Ascending aorta (tissue), 2 donors: ENCODE results near the gene ALOX15B. TPM values are rescaled to one million over a fixed set of nuclear protein-coding genes. Genes with fewer than 3 reads are reported as not detected.
A peak's percentile ranks its signal among the peaks of the same experiment; 100 is the strongest.

Experiments
- DNase-seq, 2 donors: peaks; one replicate each; pipeline ENCODE4 v3.0.0-alpha.2; 2019; ENCODE audit warnings: low spot score in 2 of 2
- H3K27ac ChIP-seq, 2 donors: fragments of 200-600 bp; sonication (generic); one replicate each; pipeline ENCODE4 v1.5.1; 2016 to 2017; ENCODE audit warnings: mild to moderate bottlenecking in 1 of 2
- H3K27me3 ChIP-seq: fragments of 200-600 bp; sonication (generic); one replicate; pipeline ENCODE4 v1.5.1; 2017
- H3K36me3 ChIP-seq, 2 donors: fragments of 200-600 bp; sonication (generic); one replicate each; pipeline ENCODE4 v1.5.1; 2016
- H3K4me1 ChIP-seq, 2 donors: fragments of 200-600 bp; sonication (generic); one replicate each; pipeline ENCODE4 v1.5.1; 2016 to 2017; ENCODE audit warnings: mild to moderate bottlenecking in 1 of 2
- H3K4me3 ChIP-seq, 2 donors: fragments of 200-600 bp; sonication (generic); one replicate each; pipeline ENCODE4 v1.5.1; 2016 to 2017; ENCODE audit warnings: mild to moderate bottlenecking in 1 of 2
- H3K9me3 ChIP-seq, 2 donors: fragments of 200-600 bp; sonication (generic); one replicate each; pipeline ENCODE4 v1.5.1; 2016
- intact Hi-C: fragments of 100-400 bp; cut with DNase I; formaldehyde crosslinking; loops from one replicate; pipeline ENCODE4 v1.15.1; 2023
- total RNA-seq: library from RNA; depleted of rRNA; stranded (reverse); fragments of >200 nt; gene quantifications from one replicate; pipeline ENCODE4 v1.1.0, GENCODE V29; 2016
- TF ChIP-seq, protein P1 (sequence below), 3 experiments: fragments of 200-600 bp in 2 of 3; fragments of 450-650 bp in 1 of 3; sonication (generic) in 2 of 3; IDR thresholded peaks; one replicate each; pipeline ENCODE4 v1.5.1; 2016 to 2019; ENCODE audit warnings: antibody characterized with exemption in 3 of 3, mild to moderate bottlenecking in 1 of 3, moderate library complexity in 1 of 3

The ALOX15B gene
- total RNA-seq, 1 donor from 2014 or later = 2.3 TPM

DNA sequence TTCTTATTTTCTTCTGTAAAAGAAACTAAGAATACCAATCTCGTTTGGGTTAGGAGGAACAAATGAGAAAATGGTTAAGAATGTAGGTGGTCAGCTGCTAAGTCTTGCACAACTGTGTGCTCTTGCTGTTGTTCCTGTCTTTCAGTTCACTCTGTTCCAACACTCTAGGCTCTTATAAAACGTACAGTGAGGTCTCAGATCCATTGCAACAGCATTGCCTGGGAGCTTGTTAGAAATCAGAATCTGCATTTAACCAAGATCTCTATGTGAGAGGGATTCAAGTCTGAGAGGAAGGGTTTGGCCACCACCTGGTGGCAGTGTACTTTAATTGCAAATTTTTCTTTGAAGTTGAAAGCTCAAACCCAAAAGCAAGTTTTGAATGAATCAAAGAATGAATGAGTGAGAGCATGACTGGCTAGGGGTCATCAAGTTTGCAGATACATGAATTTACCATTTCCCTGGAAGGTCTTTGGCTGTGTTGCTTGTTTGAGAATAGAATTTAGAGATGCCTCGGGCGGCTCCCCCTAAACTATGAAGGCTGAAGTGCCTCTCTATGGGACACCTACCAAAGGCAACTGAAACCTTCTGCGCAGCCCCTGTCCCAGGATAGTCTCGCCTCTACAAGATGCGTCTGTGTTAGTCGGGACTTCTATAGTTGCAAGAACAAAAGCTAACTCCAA is 2.5 kb downstream of the ALOX15B start:
- Histone ChIP-seq H3K27me3 (peaks cover 10% of the 10 kb centered on the region), H3K9me3 (no peaks in the 10 kb centered on the region), H3K27ac (peak overlapping the region in 1 of 2 donors; percentile 15), H3K4me1 (no peaks in the 10 kb centered on the region), H3K4me3 (no peak overlapping the region), H3K36me3 (no peaks in the 10 kb centered on the region)
- TF ChIP-seq, protein P1, sequence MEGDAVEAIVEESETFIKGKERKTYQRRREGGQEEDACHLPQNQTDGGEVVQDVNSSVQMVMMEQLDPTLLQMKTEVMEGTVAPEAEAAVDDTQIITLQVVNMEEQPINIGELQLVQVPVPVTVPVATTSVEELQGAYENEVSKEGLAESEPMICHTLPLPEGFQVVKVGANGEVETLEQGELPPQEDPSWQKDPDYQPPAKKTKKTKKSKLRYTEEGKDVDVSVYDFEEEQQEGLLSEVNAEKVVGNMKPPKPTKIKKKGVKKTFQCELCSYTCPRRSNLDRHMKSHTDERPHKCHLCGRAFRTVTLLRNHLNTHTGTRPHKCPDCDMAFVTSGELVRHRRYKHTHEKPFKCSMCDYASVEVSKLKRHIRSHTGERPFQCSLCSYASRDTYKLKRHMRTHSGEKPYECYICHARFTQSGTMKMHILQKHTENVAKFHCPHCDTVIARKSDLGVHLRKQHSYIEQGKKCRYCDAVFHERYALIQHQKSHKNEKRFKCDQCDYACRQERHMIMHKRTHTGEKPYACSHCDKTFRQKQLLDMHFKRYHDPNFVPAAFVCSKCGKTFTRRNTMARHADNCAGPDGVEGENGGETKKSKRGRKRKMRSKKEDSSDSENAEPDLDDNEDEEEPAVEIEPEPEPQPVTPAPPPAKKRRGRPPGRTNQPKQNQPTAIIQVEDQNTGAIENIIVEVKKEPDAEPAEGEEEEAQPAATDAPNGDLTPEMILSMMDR (IDR thresholded peaks at IDR 0.05) = peak in 2 of 3 experiments; percentile 27 to 38
- DNase-seq = no peak
- intact Hi-C loops = no loop called here

DNA sequence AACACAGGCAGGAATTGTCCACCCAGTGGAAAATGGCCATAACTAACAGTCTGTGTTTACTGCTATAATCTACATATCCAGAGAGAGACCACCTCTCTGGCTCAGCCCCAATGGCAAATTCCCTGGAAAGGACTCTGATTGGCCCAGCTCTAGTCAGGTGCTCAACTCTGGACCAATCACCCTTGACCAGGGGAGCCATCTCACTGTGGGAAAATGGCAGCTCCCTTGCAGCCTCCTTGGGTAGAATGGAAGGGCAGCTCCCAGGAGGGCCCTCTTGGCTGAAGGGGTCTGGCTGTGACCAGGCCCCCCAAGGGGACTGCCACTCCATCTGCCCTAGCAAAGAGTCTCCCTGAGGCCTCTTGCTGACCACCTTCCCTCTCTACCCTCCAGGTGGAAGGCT is 3.1 kb downstream of the ALOX15B start:
- DNase-seq = no peak
- intact Hi-C loops = no loop called here
- Histone ChIP-seq H3K27ac (no peak overlapping the region), H3K27me3 (peaks cover 10% of the 10 kb centered on the region), H3K4me3 (no peak overlapping the region), H3K36me3 (no peaks in the 10 kb centered on the region), H3K4me1 (no peaks in the 10 kb centered on the region), H3K9me3 (no peaks in the 10 kb centered on the region)
- TF ChIP-seq, protein P1 (IDR thresholded peaks at IDR 0.05) = no peak

GRCh38 chr17:8044819-8045810 is 6.3 kb downstream of the ALOX15B start:
- DNase-seq = peak in 1 of 2 donors; percentile 35
- Histone ChIP-seq H3K4me1 (no peaks in the 10 kb centered on the region), H3K36me3 (no peaks in the 10 kb centered on the region), H3K27me3 (no peaks in the 10 kb centered on the region), H3K27ac (no peak overlapping the region), H3K9me3 (no peaks in the 10 kb centered on the region), H3K4me3 (no peak overlapping the region)
- intact Hi-C loops = no loop called here
- TF ChIP-seq, protein P1 (IDR thresholded peaks at IDR 0.05) = no peak

DNA sequence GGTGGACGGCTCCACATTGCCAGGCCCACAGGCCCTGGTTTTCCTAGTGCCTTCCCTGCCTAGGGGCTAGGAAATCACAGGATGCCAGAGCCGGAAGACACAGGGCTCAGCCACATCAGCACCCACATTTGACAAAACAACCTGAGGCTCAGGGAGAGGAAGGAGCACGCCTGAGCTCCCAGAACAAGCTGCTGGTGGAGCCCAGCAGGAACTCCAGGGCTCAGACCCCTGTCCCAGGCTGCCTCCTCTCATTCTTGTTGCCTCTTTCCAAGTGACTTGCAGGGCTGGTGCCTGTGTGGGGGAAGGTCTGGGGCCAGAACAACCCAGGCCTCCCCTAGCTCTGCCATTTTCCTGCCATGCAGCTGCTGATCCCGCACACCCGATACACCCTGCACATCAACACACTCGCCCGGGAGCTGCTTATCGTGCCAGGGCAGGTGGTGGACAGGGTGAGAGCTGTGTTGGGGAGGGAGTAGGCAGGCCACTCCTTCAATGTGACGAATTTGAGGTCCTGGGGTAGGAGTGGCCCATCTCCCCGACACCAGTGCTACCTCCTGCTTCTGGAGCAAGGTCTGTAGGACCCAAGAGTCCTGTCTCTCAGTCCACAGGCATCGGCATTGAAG is 7.6 kb downstream of the ALOX15B start:
- DNase-seq = peak in 1 of 2 donors; percentile 54
- no peak overlapping the region for H3K4me3 ChIP-seq
- intact Hi-C loops = no loop called here

More for the DNA sequence above, 7.6 kb downstream of the ALOX15B start:
- TF ChIP-seq, protein P1 (IDR thresholded peaks at IDR 0.05) = no peak
- no peaks in the 10 kb centered on the region for H3K9me3 ChIP-seq
- H3K27me3 ChIP-seq = no peaks in the 10 kb centered on the region
- no peaks in the 10 kb centered on the region for H3K36me3 ChIP-seq
- no peaks in the 10 kb centered on the region for H3K4me1 ChIP-seq
- H3K27ac ChIP-seq = no peak overlapping the region
